Fibroblast of lung (primary cell): ENCODE measurements around the gene OSBPL1A. TPM values are rescaled to one million over a fixed set of nuclear protein-coding genes. Genes with fewer than 3 reads are reported as not detected.

Source experiments
- DNase-seq, 2 donors: peaks; one replicate each; pipeline versions ENCODE4 v3.0.0 to v3.0.0-alpha.2; 2010; ENCODE audit warnings: low read depth in 2 of 2
- H2AFZ ChIP-seq: 2 replicates; pipeline ENCODE4 v1.5.1; 2012; ENCODE audit warnings: low read length, control low read depth, inconsistent platforms
- H3K27ac ChIP-seq: 2 replicates; pipeline ENCODE4 v1.5.1; 2011; ENCODE audit warnings: low read length, control low read depth; ENCODE audit not compliant: insufficient read depth
- H3K27me3 ChIP-seq: 2 replicates; pipeline ENCODE4 v1.5.1; 2011; ENCODE audit warnings: mild to moderate bottlenecking, low read length; ENCODE audit not compliant: control insufficient read depth, insufficient read depth
- H3K36me3 ChIP-seq: 2 replicates; pipeline ENCODE4 v1.5.1; 2011; ENCODE audit warnings: low read length; ENCODE audit not compliant: control insufficient read depth, insufficient read depth
- H3K4me1 ChIP-seq: 2 replicates; pipeline ENCODE4 v1.5.1; 2011; ENCODE audit warnings: low read length; ENCODE audit not compliant: control insufficient read depth, insufficient read depth; ENCODE audit errors: extremely low read depth
- H3K4me2 ChIP-seq: 2 replicates; pipeline ENCODE4 v1.5.1; 2011; ENCODE audit warnings: low read length, control low read depth; ENCODE audit not compliant: insufficient read depth; ENCODE audit errors: extremely low read depth
- H3K4me3 ChIP-seq, 4 experiments: fragments of 200-600 bp in 1 of 4; sonication (generic) in 1 of 4; replicated peaks in 1 of 4; 2 replicates each; pipeline ENCODE4 v1.5.1; 2011 to 2016; ENCODE audit warnings: low read length in 4 of 4, low read depth in 3 of 4, mild to moderate bottlenecking in 3 of 4, control low read depth in 2 of 4, inconsistent platforms in 1 of 4, mixed read lengths in 1 of 4; ENCODE audit not compliant: insufficient read depth in 1 of 4; ENCODE audit errors: control extremely low read depth in 1 of 4
- H3K79me2 ChIP-seq: 2 replicates; pipeline ENCODE4 v1.5.1; 2012; ENCODE audit warnings: mild to moderate bottlenecking, low read length, inconsistent platforms; ENCODE audit not compliant: control insufficient read depth, insufficient read depth
- H3K9ac ChIP-seq: 2 replicates; pipeline ENCODE4 v1.5.1; 2011; ENCODE audit warnings: mild to moderate bottlenecking, low read length, control low read depth; ENCODE audit not compliant: insufficient read depth
- H3K9me3 ChIP-seq: 2 replicates; pipeline ENCODE4 v1.5.1; 2012; ENCODE audit warnings: low read depth, low read length; ENCODE audit not compliant: control insufficient read depth, insufficient read depth
- H4K20me1 ChIP-seq: 2 replicates; pipeline ENCODE4 v1.5.1; 2011; ENCODE audit warnings: low read length; ENCODE audit not compliant: control insufficient read depth, insufficient read depth; ENCODE audit errors: extremely low read depth
- EZH2 ChIP-seq: IDR thresholded peaks from 2 replicates; pipeline ENCODE4 v1.5.1; 2012; ENCODE audit warnings: low read length, control low read depth, mild to moderate bottlenecking; ENCODE audit errors: missing control alignments
- polyA plus RNA-seq, 2 donors: library from polyadenylated mRNA; depleted of rRNA in 1 of 2; stranded (reverse) in 1 of 2; unstranded in 1 of 2; fragments of >200 nt; gene quantifications; 2 replicates each; pipeline ENCODE4 v1.2.1, GENCODE V29; 2011 to 2012; ENCODE audit warnings: missing spikeins in 1 of 2
- total RNA-seq: library from RNA; depleted of rRNA; stranded (reverse); fragments of >200 nt; gene quantifications from 2 replicates; pipeline ENCODE4 v1.2.1, GENCODE V29; 2014
- TF ChIP-seq, protein P1 (sequence below), 2 donors: IDR thresholded peaks in 1 of 2; conservative IDR thresholded peaks in 1 of 2; 1 replicate in 1 of 2; 2 replicates in 1 of 2; pipeline ENCODE4 v1.5.1; 2011 to 2012; ENCODE audit warnings: low read length in 2 of 2, control low read depth in 1 of 2, inconsistent platforms in 1 of 2, low read depth in 1 of 2, mild to moderate bottlenecking in 1 of 2

OSBPL1A gene
- total and polyA plus RNA-seq, 2 donors (not counting 1 experiment from before 2014, with no cell fraction given), result 67.5 to 73.3 TPM

DNA sequence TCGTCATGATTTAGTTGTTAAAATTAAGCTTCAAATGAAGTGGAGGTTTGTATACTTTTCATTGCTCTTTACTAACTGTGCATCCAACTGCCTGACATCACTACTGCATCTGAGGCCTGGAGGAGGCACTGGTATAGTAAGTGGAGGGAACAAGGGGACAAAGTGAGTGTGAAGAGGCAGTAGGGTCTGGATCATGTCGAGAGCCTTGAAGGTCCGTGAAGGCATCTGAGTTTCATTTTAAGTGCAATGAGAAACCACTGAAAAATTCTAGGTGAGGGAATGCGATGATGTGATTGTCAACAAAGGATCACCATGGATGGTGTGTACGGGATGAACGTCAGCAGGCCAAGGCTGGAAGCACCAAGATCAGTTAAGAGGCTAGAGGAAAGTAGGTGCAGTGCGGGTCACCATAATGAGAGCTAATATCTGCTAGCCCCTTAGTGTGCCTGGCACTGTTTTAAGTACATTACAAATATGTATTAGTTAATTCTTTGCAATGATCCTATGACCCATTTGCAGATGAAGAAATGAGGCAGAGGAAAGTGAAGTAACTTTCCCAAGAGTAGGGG is 162.7 kb downstream of the OSBPL1A start:
- Histone ChIP-seq H3K4me1 (peaks cover 6% of the 10 kb centered on the region), H3K27ac (no peak overlapping the region), H3K9ac (no peak overlapping the region), H3K9me3 (no peaks in the 10 kb centered on the region), H3K79me2 (no peaks in the 10 kb centered on the region), H3K4me3 (no peak overlapping the region), H3K4me2 (no peak overlapping the region), H4K20me1 (no peaks in the 10 kb centered on the region), H3K36me3 (no peaks in the 10 kb centered on the region), H2AFZ (no peak overlapping the region), H3K27me3 (no peaks in the 10 kb centered on the region)
- no peak for TF ChIP-seq EZH2
- TF ChIP-seq, protein P1, sequence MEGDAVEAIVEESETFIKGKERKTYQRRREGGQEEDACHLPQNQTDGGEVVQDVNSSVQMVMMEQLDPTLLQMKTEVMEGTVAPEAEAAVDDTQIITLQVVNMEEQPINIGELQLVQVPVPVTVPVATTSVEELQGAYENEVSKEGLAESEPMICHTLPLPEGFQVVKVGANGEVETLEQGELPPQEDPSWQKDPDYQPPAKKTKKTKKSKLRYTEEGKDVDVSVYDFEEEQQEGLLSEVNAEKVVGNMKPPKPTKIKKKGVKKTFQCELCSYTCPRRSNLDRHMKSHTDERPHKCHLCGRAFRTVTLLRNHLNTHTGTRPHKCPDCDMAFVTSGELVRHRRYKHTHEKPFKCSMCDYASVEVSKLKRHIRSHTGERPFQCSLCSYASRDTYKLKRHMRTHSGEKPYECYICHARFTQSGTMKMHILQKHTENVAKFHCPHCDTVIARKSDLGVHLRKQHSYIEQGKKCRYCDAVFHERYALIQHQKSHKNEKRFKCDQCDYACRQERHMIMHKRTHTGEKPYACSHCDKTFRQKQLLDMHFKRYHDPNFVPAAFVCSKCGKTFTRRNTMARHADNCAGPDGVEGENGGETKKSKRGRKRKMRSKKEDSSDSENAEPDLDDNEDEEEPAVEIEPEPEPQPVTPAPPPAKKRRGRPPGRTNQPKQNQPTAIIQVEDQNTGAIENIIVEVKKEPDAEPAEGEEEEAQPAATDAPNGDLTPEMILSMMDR (conservative IDR thresholded peaks at IDR 0.05 in 1 of 2, IDR thresholded peaks at IDR 0.05 in 1 of 2; ENCODE audit: low read depth in 1 of 2, low read length in 2 of 2), result no peak
- DNase-seq, result no peak

DNA sequence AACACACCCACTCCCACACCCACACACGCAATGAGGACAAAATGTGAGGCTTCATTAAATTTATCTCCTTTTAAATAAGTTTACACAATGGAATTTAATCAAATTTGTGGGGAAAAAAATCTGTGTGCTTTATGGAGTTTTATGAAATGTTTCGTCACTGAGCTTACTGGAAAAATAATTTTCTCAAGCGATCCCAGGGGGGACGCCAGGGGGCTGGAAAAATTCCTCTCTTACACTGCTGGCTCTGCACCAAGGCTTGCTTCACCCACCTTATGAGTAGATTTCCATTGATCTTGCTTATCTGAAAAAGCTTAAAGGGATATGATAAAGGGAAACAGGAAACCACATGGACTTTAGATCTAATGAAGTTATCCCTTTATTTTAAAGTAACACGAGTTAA is 163.3 kb downstream of the OSBPL1A start:
- Histone ChIP-seq H3K4me2 (no peak overlapping the region), H4K20me1 (no peaks in the 10 kb centered on the region), H3K79me2 (no peaks in the 10 kb centered on the region), H3K4me1 (peaks cover 6% of the 10 kb centered on the region), H3K9me3 (no peaks in the 10 kb centered on the region), H3K36me3 (no peaks in the 10 kb centered on the region), H3K27ac (no peak overlapping the region), H3K27me3 (no peaks in the 10 kb centered on the region), H3K4me3 (no peak overlapping the region), H2AFZ (no peak overlapping the region), H3K9ac (no peak overlapping the region)
- TF ChIP-seq, protein P1 (conservative IDR thresholded peaks at IDR 0.05 in 1 of 2, IDR thresholded peaks at IDR 0.05 in 1 of 2; ENCODE audit: low read depth in 1 of 2, low read length in 2 of 2), result no peak
- TF ChIP-seq EZH2, result no peak
- DNase-seq, result no peak

DNA sequence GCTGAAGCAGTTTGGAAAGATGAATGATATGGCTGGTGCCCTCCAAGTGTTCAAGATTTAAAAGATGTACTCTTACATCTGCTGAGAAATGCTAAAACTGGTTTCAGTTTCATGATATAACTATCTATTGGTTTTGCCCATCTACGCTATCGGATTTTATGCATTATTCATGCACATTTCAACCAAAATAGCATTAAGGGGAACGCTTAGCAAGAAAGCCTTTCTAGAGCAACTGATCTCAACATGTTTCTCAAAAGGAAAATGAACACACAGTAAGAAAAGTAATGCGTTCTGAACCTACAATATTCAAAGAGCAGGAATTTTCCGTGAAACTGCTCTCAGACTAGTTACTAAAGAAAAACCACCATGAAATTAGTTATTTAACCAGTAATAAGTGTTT is 164.8 kb downstream of the OSBPL1A start:
- peaks cover 10% of the 10 kb centered on the region for H3K4me1 ChIP-seq
- H3K36me3 ChIP-seq, result no peaks in the 10 kb centered on the region
- H3K4me3 ChIP-seq, result no peak overlapping the region
- H3K27me3 ChIP-seq, result no peaks in the 10 kb centered on the region
- no peak overlapping the region for H2AFZ ChIP-seq
- H4K20me1 ChIP-seq, result no peaks in the 10 kb centered on the region
- no peaks in the 10 kb centered on the region for H3K9me3 ChIP-seq
- TF ChIP-seq, protein P1 (conservative IDR thresholded peaks at IDR 0.05 in 1 of 2, IDR thresholded peaks at IDR 0.05 in 1 of 2; ENCODE audit: low read depth in 1 of 2, low read length in 2 of 2), result no peak
- TF ChIP-seq EZH2, result no peak
- no peak for DNase-seq
- H3K9ac ChIP-seq, result no peak overlapping the region
- no peak overlapping the region for H3K4me2 ChIP-seq
- H3K79me2 ChIP-seq, result no peaks in the 10 kb centered on the region
- no peak overlapping the region for H3K27ac ChIP-seq
